GM21619 (cell line): Measurements from ENCODE around the gene SPINK5.
"Not testable (repeated sequence)": the region's sequence is repeated elsewhere in the genome, so short reads cannot be mapped to it uniquely, and the experiment has no call there.

ENCODE experiments used
- ATAC-seq: cut with Tn5 transposase; IDR thresholded peaks from one replicate; pipeline ENCODE4 v1.9.1; 2021; ENCODE audit not compliant: unreplicated experiment

SPINK5 gene

DNA sequence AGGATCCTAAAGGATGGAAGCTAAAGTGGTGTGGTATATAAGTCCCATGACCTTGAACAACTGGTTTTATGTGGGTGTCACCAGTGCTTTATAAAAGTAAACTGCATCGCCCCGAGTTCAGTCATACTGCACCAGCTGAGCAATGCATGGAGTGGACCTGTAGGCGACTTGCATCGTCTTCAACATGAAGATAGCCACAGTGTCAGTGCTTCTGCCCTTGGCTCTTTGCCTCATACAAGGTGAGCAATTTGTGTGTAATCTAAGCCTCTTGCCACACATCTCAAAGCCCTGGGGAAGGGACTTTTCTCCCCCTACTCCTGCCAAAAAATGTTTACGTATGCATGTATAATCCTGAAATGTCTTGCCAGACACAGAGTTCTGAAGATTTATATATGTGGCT is at the start of gene SPINK5:
TSS of gene SPINK5 (plus strand) at position 120 of the 400 bp plus-strand sequence. CDS start at position 185, 65 bp downstream.
- no peak for ATAC-seq

DNA sequence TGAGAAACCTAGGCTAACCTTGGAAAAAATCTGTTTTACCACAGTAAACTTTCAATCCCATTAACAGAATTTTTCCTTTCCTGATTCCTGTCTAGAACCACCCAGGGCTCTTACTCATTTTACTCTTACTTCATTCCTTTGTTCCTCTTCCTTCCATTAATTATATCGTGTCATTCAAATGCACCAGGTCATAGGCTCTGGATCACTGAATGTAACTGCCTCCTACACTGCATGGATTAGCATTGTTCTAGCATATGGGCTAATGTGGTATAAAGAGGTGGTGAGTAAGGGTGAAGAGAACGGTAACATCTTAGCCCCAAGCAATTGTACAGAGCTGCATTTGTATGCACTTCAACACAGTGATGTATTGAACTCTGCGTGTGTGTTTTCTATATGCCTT is 49.5 kb upstream of the SPINK5 start:
- ATAC-seq, result no peak

GRCh38 chr5:148020257-148020988 is 43.4 kb upstream of the SPINK5 start:
- no peak for ATAC-seq

GRCh38 chr5:148027505-148027904 is 36.3 kb upstream of the SPINK5 start:
- no peak for ATAC-seq

- no peak for ATAC-seq
Measured at GRCh38 chr5:148029131-148029530, 34.6 kb upstream of the SPINK5 start.

DNA sequence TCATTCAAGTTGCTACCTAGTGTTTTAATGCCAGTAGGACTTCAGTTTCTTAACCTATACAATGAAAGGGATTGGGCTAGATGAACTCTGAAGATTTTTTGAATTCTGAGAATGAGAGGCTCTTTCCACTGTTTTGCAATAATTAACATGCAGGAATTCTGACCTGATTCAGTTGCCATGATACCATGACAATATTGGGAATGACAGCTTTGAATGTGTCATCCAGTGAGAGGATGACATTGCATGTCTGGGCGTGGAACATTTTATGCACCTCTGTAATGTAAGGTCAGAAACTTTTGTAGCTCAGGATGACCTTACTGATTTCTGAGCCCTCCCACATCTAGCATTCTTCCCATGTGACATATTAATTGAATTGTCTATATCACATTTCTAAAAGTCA is 30.6 kb upstream of the SPINK5 start:
- ATAC-seq, result no peak

DNA sequence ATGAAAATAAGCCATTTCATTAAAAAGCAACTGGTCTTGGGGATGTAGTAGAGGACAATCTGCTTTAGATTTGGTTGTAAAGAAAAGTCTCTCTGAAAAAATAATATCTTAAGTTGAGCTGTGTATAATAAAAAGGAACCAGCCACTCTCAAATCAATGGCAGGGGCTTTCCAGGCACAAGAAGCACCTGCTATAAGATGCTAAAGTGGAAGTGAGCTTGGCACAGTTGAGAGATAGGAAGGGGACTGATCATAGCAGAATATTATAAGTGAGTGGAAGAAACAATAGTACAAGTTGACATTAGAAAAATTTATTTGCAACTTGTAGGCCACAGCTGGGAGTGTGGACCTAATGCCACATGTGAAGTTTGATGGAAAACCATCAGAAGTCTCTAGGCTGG is 28.1 kb upstream of the SPINK5 start:
- ATAC-seq, result no peak

DNA sequence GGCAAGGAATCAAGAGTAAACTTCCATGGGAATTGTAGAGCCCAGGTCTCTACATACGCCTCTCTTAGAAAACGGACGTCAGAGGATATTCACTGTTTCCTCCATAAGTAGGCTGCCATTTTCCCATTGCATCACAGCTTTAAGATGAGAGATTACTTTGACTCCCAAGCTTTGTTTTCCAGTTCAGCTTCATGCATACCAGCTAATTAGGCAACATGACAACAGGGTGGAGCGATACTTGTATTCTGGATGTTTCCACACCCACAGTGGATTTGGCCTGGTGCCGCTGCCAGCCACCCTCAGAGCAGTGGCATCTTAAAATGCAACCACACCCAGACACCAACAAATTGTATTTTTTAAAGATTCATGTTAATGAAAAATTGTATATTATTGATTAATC is 20.9 kb upstream of the SPINK5 start:
- ATAC-seq, result no peak

DNA sequence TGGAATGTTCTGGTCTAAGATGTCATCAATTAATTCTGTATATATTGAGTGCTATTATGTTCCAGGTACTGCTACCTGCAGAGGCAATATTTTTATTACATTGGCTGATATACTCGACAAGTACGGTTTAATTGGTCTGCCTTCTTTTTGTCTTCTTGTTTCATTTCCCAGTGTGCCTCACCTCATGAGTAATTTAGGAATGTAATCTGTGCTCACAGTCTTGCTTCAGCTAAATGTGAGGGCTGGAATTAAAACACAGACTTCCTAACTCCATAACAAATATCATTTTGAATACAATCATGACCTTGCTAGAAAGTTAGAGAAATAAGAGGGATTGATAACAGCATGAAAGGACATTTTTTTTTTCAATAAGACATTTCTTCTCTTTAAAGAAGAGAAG is 20.1 kb upstream of the SPINK5 start:
- no peak for ATAC-seq

DNA sequence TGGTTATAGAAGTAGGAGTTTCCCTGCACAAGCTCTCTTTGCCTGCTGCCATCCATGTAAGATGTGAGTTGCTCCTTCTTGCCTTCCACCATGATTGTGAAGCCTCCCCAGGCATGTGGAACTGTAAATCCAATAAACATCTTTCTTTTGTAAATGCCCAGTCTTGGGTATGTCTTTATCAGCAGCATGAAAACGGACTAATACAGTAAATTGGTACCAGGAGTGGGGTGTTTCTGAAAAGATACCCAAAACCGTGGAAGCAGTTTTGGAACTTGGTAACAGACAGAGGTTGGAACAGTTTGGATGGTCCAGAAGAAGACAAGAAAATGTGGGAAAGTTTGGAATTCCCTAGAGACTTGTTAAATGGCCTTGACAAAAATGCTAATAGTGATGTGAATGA is 8.6 kb upstream of the SPINK5 start:
- not testable (repeated sequence) for ATAC-seq

DNA sequence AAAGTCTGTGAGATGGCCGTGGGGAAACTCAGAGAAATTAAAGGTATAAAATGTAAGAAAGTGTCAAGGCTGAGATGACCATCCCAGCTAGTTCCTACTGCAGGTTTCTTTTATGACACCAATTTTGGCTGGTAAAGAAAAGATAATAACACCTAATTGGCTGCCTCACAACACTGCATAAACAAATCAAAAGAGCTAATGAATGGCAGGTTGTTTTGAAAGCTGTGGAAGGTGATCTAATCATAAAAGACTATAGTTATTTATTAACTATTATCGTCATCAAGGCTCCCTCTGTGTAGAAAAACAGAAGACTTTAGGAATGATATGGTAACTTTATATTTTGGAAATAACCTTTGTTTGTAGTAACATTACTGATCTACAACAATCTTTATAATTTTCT is 3.5 kb upstream of the SPINK5 start:
- no peak for ATAC-seq

DNA sequence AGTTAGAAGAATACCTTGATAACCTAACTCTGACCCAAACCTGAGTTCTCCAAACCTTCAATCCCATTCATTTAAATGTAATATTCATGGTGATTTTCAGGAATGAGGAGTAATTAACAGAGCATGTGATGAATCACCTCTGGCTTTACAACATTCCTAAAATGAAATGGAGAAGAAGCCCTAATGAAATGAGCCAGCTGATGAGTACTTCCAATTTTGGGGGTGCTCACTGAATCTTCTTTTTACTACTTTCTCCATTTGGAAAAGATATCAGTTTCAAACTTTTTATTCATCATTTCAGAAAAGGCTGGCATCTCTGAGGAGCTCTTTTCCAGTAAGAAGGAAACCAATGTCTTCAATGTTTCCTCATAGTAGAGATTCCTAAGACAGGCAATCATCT is 2.9 kb upstream of the SPINK5 start:
- no peak for ATAC-seq

GRCh38 chr5:148070621-148071020 is 6.8 kb downstream of the SPINK5 start:
- no peak for ATAC-seq

DNA sequence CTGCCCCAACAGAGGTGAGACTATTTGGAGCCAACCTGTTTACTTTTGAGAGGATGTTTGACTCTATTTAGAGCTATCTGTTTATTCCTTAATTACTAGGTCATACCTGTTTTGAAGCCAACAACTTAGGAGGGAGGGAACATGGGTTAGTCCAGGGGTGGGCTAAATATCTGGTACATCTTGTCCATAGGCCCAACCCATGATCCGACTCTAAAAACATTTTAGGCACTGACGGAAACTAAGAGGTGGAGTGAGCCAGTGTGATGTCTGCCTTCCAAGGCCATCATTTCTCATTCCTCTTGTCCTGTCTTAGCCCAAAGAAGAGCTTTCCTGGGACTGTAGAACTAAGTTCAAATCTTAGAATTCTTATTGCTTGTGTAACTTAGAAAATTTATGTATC is 8.4 kb downstream of the SPINK5 start:
- ATAC-seq, result no peak

- no peak for ATAC-seq
Measured at GRCh38 chr5:148075529-148075928, 11.7 kb downstream of the SPINK5 start.

- no peak for ATAC-seq
Measured at GRCh38 chr5:148083203-148083602, 19.4 kb downstream of the SPINK5 start.

DNA sequence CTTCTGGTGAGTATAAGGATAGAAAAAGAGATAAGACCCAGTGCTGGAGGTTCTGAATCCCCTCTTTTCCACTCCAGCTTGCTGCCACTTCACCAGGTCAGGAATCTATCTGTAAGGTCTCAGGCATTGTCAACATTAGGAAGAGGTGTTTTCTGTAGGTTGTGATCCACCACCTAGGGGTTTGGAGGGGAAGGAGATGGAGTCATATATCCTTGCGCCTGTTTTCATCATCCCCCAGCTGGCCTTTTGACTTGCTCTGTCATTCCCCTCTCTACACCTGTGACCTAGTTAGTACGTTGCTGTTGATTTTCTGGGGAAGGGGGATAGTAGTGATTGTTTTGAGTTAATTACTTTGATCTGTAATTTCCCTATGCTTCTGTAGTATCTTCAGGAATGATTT is 20.5 kb downstream of the SPINK5 start:
- ATAC-seq, result no peak

GRCh38 chr5:148085310-148085709 is 21.5 kb downstream of the SPINK5 start:
- no peak for ATAC-seq

DNA sequence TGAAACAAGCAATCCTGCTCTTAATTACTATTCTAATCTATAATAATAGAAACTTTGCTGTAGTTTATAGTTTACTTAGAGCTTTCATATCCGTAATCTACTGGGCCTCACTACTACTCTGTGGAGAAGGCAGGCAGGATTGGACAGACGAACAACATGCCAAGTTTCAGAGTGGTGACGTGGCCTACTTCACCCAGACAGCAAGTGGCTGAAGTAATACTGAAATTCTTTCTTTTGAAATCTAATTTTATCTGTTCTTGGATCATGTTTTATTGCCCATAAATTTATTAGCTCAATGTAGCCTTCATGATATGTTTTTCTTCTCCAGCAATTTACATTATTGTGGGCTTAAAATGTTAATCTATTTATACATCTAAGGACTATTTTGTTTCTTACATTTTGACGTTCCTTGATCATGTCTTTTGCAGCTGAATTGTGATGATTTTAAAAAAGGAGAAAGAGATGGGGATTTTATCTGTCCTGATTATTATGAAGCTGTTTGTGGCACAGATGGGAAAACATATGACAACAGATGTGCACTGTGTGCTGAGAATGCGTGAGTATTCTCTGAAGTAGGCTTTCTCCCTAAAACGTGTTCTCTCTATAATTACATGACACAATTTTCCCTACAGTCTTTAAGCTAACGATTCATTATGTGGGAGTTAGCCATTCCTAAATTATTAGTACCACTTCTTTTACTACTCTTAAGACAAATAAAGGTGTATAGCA is 22.4 kb downstream of the SPINK5 start:
- no peak for ATAC-seq

DNA sequence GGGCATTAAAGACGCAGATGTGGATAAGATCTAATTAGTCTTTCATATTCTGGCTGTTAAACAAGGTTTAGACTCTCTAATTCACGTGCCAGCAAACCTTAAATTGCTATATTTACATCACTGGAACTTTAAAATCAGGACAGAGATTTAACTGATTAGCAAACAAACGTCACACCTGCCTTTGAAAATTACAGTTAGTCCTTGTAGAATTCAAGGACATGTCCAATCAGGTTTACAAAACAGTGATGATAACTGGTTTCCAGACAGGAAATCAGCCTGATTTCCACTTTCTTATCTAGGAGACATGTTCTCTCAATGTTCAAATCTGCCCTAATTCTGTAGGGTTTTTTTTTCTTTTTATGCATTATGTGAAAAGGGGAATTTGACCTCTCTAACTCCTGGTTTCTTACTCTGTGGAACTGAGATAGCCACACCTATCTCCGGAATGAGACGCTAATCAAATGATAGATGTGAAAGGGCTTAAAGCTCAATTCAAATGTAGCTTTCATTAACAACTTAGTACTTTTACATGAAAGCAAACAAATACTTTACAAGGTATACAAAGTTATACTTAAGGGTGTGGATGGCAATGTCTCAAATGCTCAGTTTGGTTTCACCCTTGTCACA is 26.5 kb downstream of the SPINK5 start:
- ATAC-seq, result no peak

- ATAC-seq, result peak; percentile 85
Measured at GRCh38 chr5:148090773-148091250, 27.0 kb downstream of the SPINK5 start.
